ENCODE data around the gene SLC19A1. TPM values are rescaled to one million over a fixed set of nuclear protein-coding genes. Genes with fewer than 3 reads are reported as not detected.

Gene SLC19A1
- total RNA-seq, 4 donors from 2014 or later = 3.3 to 27.9 (median 11.4) TPM

GRCh38 chr21:45472445-45473365, 69.5 kb downstream of the SLC19A1 start:
- Histone ChIP-seq H3K9me3 (no peaks in the 10 kb centered on the region), H3K4me3 (no peak overlapping the region), H3K27me3 (no peaks in the 10 kb centered on the region), H3K36me3 (peaks cover 0 to 19% (median 0%) of the 10 kb centered on the region in 3 donors), H3K4me1 (peaks cover 0 to 61% (median 44%) of the 10 kb centered on the region in 4 donors), H3K27ac (peak overlapping the region in 3 of 4 donors; percentile 57 to 89 (median 81))
- TF ChIP-seq CTCF (IDR thresholded peaks at IDR 0.05) = peak in 3 of 5 experiments; percentile 9 to 22 (median 18)
- no peak for TF ChIP-seq EP300 (IDR thresholded peaks at IDR 0.05)
- TF ChIP-seq POLR2A (IDR thresholded peaks at IDR 0.05) = no peak
- no peak for DNase-seq (ENCODE audit: low spot score in 2 of 2)
- WGBS, 2 donors = 80 to 83% methylated on average over 35 to 42 of the region's 42 CpGs

GRCh38 chr21:45471525-45472221, 70.6 kb downstream of the SLC19A1 start:
- H3K27me3 ChIP-seq = no peaks in the 10 kb centered on the region
- peak; percentile 45 to 57 for DNase-seq (ENCODE audit: low spot score in 2 of 2)
- peaks cover 0 to 19% (median 0%) of the 10 kb centered on the region in 3 donors for H3K36me3 ChIP-seq
- TF ChIP-seq POLR2A (IDR thresholded peaks at IDR 0.05) (no peak), CTCF (IDR thresholded peaks at IDR 0.05) (no peak), EP300 (IDR thresholded peaks at IDR 0.05) (peak in 1 of 2 donors; percentile 29)
- peak overlapping the region; percentile 57 to 89 (median 70) for H3K27ac ChIP-seq
- no peaks in the 10 kb centered on the region for H3K9me3 ChIP-seq
- WGBS, 2 donors = 32 to 34% methylated on average over 29 to 30 of the region's 30 CpGs
- peak overlapping the region in 1 of 4 donors; percentile 22 for H3K4me3 ChIP-seq
- H3K4me1 ChIP-seq = peaks cover 0 to 66% (median 42%) of the 10 kb centered on the region in 4 donors

- Histone ChIP-seq H3K9me3 (no peaks in the 10 kb centered on the region), H3K4me3 (peak overlapping the region in 1 of 4 donors; percentile 22), H3K4me1 (peaks cover 0 to 67% (median 42%) of the 10 kb centered on the region in 4 donors), H3K36me3 (peaks cover 0 to 16% (median 0%) of the 10 kb centered on the region in 3 donors), H3K27ac (peak overlapping the region; percentile 57 to 89 (median 70)), H3K27me3 (no peaks in the 10 kb centered on the region)
- peak in 1 of 2 donors; percentile 35 for TF ChIP-seq EP300 (IDR thresholded peaks at IDR 0.05)
- TF ChIP-seq POLR2A (IDR thresholded peaks at IDR 0.05) = no peak
- peak in 1 of 2 donors; percentile 27 for DNase-seq (ENCODE audit: low spot score in 2 of 2)
- 18 to 25% methylated on average over 7 to 26 of the region's 28 CpGs for WGBS, 2 donors
Observed at GRCh38 chr21:45470773-45471524, 71.3 kb downstream of the SLC19A1 start.

GRCh38 chr21:45470087-45470515, 72.1 kb downstream of the SLC19A1 start:
- peaks cover 0 to 7% (median 0%) of the 10 kb centered on the region in 3 donors for H3K36me3 ChIP-seq
- no peaks in the 10 kb centered on the region for H3K9me3 ChIP-seq
- no peak for DNase-seq (ENCODE audit: low spot score in 2 of 2)
- 27 to 36% methylated on average over 7 of the region's 7 CpGs for WGBS, 2 donors
- H3K4me3 ChIP-seq = no peak overlapping the region
- no peaks in the 10 kb centered on the region for H3K27me3 ChIP-seq
- TF ChIP-seq POLR2A (IDR thresholded peaks at IDR 0.05) = no peak
- no peak for TF ChIP-seq CTCF (IDR thresholded peaks at IDR 0.05)
- TF ChIP-seq EP300 (IDR thresholded peaks at IDR 0.05) = no peak
- peaks cover 0 to 67% (median 42%) of the 10 kb centered on the region in 4 donors for H3K4me1 ChIP-seq
- H3K27ac ChIP-seq = peak overlapping the region; percentile 56 to 89 (median 70)

All from tibial nerve (tissue), 4 donors.